ENCODE results near the gene EVC. TPM values are rescaled to one million over a fixed set of nuclear protein-coding genes. Genes with fewer than 3 reads are reported as not detected.
"Not testable (repeated sequence)": the region's sequence is repeated elsewhere in the genome, so short reads cannot be mapped to it uniquely, and the experiment has no call there.

Gene EVC
- total and polyA plus RNA-seq, 9 donors, result 16.4 to 63.5 (median 47.6) TPM

GRCh38 chr4:5809216-5809776, 98.3 kb downstream of the EVC start:
- H3K4me3 ChIP-seq, result no peak overlapping the region
- H3K27ac ChIP-seq, result no peak overlapping the region
- intact Hi-C loops (cut with DNase I), result no loop called here
- 77 to 82% (median 80%) methylated on average over 12 of the region's 12 CpGs for WGBS, 3 donors
- peak in 1 of 5 donors; percentile 23 for DNase-seq
- H3K27me3 ChIP-seq, result no peaks in the 10 kb centered on the region
- no peak for TF ChIP-seq CTCF (IDR thresholded peaks at IDR 0.05)
- no peak for TF ChIP-seq EP300 (IDR thresholded peaks at IDR 0.05)
- TF ChIP-seq POLR2A (IDR thresholded peaks at IDR 0.05), result no peak
- peaks cover 9% of the 10 kb centered on the region for H3K36me3 ChIP-seq
- H3K9me3 ChIP-seq, result no peaks in the 10 kb centered on the region
- H3K4me1 ChIP-seq (ENCODE audit: insufficient read depth), result no peaks in the 10 kb centered on the region

- Histone ChIP-seq H3K4me3 (no peak overlapping the region), H3K9me3 (no peaks in the 10 kb centered on the region), H3K36me3 (peaks cover 9% of the 10 kb centered on the region), H3K4me1 (ENCODE audit: insufficient read depth) (no peaks in the 10 kb centered on the region), H3K27ac (no peak overlapping the region), H3K27me3 (no peaks in the 10 kb centered on the region)
- TF ChIP-seq POLR2A (IDR thresholded peaks at IDR 0.05), result no peak
- TF ChIP-seq CTCF (IDR thresholded peaks at IDR 0.05), result no peak
- TF ChIP-seq EP300 (IDR thresholded peaks at IDR 0.05), result no peak
- intact Hi-C loops (cut with DNase I), result loop anchor here in 2 of 4 donors (10.0 kb wide), 1 partner anchor 755 kb away; the partner anchor contains the start of gene STK32B (in 2 of the 2)
- DNase-seq, result no peak
- WGBS, 3 donors, result 93 to 98% (median 97%) methylated on average over 3 of the region's 3 CpGs
Observed at GRCh38 chr4:5810151-5810550, 99.2 kb downstream of the EVC start.

GRCh38 chr4:5810770-5811430, 99.9 kb downstream of the EVC start:
- Histone ChIP-seq H3K4me1 (ENCODE audit: insufficient read depth) (no peaks in the 10 kb centered on the region), H3K27me3 (no peaks in the 10 kb centered on the region), H3K9me3 (no peaks in the 10 kb centered on the region), H3K4me3 (no peak overlapping the region), H3K36me3 (peaks cover 9% of the 10 kb centered on the region), H3K27ac (no peak overlapping the region)
- TF ChIP-seq CTCF (IDR thresholded peaks at IDR 0.05), result no peak
- TF ChIP-seq EP300 (IDR thresholded peaks at IDR 0.05), result no peak
- no peak for TF ChIP-seq POLR2A (IDR thresholded peaks at IDR 0.05)
- 69 to 83% (median 80%) methylated on average over 12 of the region's 12 CpGs for WGBS, 3 donors
- intact Hi-C loops (cut with DNase I), result loop anchor here in 2 of 4 donors (10.0 kb wide), 1 partner anchor 756 kb away; the partner anchor contains the start of gene STK32B (in 2 of the 2)
- no peak for DNase-seq

- H3K27ac ChIP-seq; H3K4me3 ChIP-seq; H3K36me3 ChIP-seq; H3K27me3 ChIP-seq; H3K9me3 ChIP-seq; H3K4me1 ChIP-seq (ENCODE audit: insufficient read depth): not testable (repeated sequence)
- DNase-seq, result peak in 1 of 5 donors; percentile 1
- intact Hi-C loops (cut with DNase I), result loop anchor here in 2 of 4 donors (10.0 kb wide), 1 partner anchor 757 kb away; the partner anchor contains the start of gene STK32B (in 2 of the 2)
- WGBS, 3 donors, result 75 to 84% (median 78%) methylated on average over 5 of the region's 5 CpGs
Observed at GRCh38 chr4:5812057-5812456, 101.1 kb downstream of the EVC start.
